Activated T-helper 1 cell treated with Interleukin-2 at 50 U/mL for 16 hours (primary cell): ENCODE data around the gene PRELP.

Source experiments
- DNase-seq: peaks from one replicate; pipeline ENCODE4 v3.0.0-alpha.2; 2020; ENCODE audit warnings: low read depth

PRELP gene

DNA sequence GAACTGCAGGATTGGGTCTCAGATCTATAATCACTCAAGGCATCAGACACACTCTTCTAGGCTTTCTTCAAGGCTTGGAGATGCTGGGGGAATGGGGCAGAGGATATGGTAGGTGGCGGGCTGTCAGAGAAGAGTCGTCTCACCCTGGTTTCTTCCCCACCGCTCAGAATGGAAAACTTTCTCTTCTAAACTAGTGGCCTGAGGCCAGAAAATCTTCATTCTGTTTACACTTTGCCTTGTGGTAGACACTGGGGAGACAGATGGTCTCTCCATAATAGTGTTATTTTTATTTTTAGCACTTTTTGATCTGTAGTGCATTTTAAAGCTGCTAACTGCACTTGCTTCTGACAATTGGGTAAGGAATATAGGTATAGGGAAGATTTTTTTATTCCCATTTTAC lies 2.6 kb downstream of the PRELP start:
- DNase-seq, result no peak

GRCh38 chr1:203478986-203479385 lies 3.4 kb downstream of the PRELP start:
- no peak for DNase-seq

GRCh38 chr1:203479646-203480045 lies 4.0 kb downstream of the PRELP start:
- DNase-seq, result no peak

DNA sequence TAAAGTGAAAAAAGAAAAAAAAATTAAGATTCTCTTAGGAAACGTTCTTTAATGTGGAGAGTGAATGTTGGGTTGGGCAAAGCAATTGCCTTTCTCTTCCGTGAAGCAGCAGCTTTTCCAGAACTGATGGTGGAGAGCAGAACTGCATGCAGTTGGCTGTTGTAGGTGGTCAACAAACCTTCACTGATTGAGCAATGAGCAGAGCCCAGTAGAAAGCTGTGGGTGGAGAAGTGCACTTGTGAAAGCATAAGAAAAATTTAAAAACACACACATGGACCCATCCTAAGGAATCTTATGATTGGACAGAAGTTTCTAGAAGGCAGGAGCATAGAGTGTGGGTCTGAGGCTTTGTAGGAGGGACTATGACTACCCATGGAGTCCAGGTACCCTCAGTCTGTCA lies 4.5 kb downstream of the PRELP start:
- DNase-seq, result no peak

DNA sequence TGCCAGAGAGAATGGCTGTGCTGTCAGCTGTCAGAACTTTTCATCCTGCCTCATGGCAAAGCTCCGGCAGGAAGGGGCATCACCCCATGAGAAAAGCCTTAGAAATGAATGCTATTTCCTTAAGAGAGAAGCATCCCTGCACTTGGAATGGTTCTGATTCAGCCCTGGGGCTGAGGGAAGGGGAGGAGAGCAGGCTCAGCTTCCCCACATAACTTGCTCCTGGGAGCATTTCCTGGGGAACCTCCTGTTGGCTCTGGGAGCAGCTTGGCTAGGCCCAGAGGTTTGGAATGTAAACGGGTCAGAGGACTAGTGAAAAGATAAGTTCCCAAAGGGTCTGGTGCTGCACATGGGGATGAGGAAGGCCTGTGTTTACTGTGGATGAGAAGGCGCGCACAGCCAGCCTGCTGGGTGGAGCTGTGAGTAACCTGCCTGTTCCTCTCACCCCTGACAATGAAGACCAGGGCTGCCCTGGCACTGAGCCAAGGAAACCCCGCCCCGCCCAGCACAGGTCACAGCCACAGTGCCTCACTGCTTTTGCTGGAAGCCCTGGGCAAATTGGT lies 5.0 kb downstream of the PRELP start:
- DNase-seq, result peak; percentile 29

GRCh38 chr1:203481196-203481595 lies 5.6 kb downstream of the PRELP start:
- no peak for DNase-seq

- DNase-seq, result no peak
Observed at GRCh38 chr1:203486618-203487370, 11.2 kb downstream of the PRELP start.

DNA sequence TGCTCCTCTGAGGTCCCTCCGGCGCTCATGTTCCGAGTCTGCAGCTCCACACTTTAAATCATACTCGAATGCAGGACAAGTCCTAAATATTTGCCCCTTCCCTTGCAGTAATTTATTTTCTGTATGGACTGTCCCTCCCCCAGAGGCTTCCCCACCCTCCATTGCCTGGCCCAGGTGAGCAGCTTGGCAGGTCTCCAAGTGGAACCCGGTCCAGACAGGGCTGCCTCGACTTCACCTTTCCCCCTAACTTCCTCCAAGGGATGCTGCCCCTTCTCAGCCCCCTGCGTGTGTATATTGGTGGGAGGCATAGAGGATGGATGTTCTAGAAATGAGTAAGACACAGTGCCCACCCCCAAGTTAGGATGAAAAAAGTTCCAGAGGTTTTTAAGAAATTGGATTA lies 12.9 kb downstream of the PRELP start:
- DNase-seq, result no peak

- DNase-seq, result no peak
Observed at GRCh38 chr1:203490607-203491006, 15.0 kb downstream of the PRELP start.

DNA sequence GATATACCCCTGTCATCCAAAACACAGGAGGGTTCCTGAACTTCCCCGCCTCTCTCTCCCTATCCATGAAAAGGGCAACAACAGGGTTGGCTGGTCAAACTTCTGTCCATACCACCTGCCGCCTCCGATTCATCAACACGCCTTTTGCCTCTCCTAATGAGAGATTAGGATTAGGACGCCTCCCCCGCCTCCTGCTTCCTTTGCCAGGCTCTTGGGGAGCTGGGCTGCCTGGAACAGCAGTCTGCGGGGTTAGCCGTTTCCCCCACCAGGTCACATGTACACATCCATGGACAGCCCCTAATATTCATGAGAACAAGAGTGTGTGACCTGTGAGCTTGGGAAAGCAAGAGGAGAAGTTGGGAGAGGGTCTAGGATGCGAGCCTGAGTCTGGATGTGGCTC lies 16.1 kb downstream of the PRELP start:
- no peak for DNase-seq

DNA sequence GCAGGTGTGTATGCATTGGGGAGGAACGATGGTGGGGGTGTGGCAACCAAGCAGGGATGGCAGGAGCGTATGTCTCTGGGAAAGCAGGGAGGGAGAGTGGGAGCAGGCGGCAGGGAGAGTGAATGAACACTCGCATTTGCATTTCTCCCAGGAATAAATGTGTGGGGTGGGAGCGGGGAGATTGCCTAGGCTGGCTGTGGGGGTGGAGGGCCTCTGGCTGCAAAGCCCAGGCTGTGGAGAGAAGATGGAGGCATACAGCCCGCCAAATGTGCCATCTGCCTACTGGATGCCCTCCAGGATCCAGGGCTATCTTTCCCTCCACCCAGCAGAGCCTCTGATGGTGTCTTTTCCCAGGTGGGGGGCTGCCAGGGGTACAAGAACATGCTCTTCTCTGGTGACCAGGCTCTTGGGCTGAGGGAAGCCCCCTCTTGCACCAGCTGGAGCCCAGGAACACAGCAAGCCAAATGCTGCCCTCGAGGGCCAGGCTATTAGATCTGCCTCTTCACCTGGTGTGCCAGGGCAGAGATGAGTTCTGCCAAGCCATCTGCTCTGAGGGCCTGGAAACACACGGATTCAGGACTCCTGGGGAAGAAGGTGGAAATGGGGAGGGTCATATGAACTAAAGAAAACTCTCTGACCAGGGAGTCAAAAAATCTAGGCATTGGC lies 16.6 kb downstream of the PRELP start:
- no peak for DNase-seq

- no peak for DNase-seq
Observed at GRCh38 chr1:203492748-203493130, 17.1 kb downstream of the PRELP start.

DNA sequence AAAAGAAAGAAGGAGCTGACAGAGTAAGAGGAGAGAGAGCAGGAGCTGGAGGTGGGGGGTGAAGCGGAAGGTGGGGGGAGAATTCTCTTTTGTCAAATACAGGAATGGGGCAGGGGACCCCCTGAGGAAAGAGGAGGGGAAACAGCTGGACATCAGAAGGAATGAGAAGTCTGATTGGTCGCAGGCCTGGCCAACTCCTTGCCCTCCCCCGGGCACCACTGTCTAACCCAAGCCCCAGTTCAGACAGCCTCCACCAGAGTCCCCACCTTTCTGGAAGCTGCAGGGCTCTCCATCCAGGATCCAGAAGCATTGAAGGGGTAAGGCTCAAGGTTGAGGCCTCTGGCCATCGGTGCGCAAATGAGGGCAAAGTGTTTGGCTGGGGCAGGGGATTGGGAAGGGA lies 18.3 kb downstream of the PRELP start, which contains the start of gene OPTC:
OPTC (plus strand) TSS at position 253 of the 400 bp plus-strand sequence. CDS start 1,853 bp downstream, outside the sequence.
- DNase-seq, result no peak

GRCh38 chr1:203495845-203496244 lies 20.2 kb downstream of the PRELP start:
- DNase-seq, result no peak

- no peak for DNase-seq
Observed at GRCh38 chr1:203497269-203497777, 21.7 kb downstream of the PRELP start.

DNA sequence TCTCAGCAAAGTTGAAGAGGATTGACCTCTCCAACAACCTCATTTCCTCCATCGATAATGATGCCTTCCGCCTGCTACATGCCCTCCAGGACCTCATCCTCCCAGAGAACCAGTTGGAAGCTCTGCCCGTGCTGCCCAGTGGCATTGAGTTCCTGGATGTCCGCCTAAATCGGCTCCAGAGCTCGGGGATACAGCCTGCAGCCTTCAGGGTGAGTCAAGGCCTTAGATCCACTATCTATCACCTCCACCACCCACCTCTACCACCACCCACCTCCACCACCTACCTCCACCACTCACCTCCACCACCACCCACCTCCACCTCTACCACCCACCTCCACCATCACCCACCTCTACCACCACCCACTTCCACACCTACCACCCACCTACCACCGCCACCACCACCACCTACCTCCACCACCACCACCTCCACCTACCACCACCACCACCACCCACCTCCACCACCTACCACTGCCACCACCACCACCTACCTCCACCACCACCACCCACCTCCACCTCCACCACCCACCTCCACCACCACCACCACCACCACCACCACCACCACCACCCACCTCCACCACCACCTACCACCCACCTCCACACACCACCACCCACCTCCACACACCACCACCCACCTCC lies 24.2 kb downstream of the PRELP start:
- no peak for DNase-seq

- DNase-seq, result no peak
Observed at GRCh38 chr1:203500279-203500678, 24.7 kb downstream of the PRELP start.

DNA sequence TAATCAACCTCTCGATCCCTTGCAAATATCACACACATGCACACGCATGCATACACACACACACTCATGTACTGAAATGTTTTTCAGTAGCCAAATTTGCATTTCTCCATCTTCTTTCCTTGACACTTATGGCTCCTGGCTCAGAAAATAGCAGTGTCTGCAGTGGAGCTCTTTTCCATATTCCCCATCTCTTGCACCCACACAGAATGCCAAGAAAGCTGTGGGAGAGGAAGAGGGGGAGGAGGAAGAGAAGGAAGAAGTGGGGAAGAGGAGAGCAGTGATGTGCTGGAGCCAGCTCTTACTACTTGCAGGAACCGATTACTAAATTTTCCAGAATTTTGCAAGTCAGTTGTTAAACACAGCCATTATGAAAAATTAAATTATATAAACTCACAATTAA lies 28.2 kb downstream of the PRELP start:
- no peak for DNase-seq

GRCh38 chr1:203504400-203505250 lies 29.0 kb downstream of the PRELP start:
- peak; percentile 48 for DNase-seq

DNA sequence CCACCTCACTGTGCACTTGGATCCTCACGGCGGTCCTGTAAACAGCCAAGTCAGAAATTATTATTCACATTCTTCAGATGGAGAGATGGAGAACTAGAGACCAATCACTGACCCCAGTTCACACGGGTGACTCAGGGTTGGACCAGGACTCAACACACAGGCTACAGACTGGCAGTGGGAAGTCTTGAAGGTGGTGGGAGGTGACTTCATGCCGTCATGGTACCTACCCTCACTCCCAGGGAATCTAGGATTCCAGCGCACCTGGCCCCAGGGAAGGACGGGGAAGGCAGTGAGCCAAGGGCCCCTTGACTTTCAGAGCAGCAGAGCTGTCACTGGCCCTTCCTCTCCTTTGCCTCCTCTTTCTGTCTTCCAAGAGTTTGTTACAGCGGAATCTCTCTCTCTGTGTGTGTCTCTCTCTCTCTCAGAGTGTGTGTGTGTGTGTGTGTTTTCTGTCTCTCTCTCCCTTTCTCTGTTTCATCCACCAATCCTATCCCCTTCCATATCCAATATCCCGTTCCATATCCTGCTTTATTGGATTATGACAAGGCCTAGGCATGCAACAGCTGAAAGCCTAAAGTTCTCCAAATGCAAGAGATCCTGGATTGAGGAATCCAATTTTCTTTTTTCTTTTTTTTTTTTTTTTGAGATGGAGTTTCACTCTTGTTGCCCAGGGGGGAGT lies 30.1 kb downstream of the PRELP start:
- no peak for DNase-seq
